Measurements from ENCODE around the gene NDRG2.
A peak's percentile ranks its signal among the peaks of the same experiment; 100 is the strongest.

The NDRG2 gene

DNA sequence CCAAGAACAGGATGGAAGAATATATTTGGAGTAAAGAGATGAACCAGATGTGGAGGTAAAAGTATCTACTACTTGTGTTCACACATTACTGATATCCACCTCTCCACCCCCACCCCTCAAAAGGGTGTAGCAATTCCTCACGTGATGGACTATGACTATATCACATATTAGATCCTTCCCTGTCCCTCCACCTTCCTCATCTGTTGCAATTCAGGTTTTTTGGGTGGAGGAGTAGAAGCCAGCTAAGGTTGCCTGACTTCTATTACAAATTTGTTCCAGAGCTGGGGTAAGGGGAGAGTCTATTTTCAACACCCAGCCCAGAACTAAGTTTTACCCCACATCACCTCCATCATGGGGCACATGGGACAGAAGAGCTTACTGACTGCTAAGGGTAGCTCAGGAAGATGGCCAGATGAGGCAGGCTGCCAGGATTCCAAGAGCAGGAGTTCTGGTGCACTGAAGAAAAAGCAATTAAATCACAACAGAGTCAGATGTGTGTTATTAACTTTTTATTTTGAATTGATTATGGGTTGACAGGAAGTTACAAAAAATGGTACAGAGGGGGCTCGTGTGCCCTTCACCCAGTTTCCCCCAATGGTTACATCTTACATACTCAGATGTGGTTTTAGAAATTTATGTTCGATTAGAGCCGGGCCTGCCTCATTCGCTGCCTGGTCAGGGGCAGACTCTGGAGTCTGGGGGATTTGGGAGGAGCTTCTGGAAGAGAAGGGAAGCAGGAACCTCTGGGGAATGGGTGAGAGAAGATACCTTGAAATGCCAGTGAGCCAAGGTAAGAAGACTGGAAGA lies 7.7 kb upstream of the NDRG2 start:
- no peaks in the 10 kb centered on the region for H3K4me1 ChIP-seq (ENCODE audit: control insufficient read depth, insufficient read depth, low read length)
- ChIA-PET POLR2A (interaction anchor here (1.6 kb wide), 1 partner anchor 13 kb away, joined by 3 read pairs; no protein-coding TSS in a partner anchor), CTCF (interaction anchor here (0.7 to 5.2 kb wide), 7 partner anchors 8 to 72 kb away, joined by 3 to 35 read pairs (median 3); no protein-coding TSS in a partner anchor)
- H3K9me3 ChIP-seq (ENCODE audit: control insufficient read depth, insufficient read depth, low read depth, low read length) = no peaks in the 10 kb centered on the region
- TF ChIP-seq ZNF529 (tag by site-specific recombination; IDR thresholded peaks at IDR 0.05; ENCODE audit: insufficient replicate concordance) (peak; percentile 96), ZNF18 (tag by site-specific recombination; IDR thresholded peaks at IDR 0.05) (no peak)
- no peak overlapping the region for H3K27ac ChIP-seq (ENCODE audit: extremely low read depth, low read depth, low read length)
- no peak overlapping the region for H3K4me3 ChIP-seq (ENCODE audit: low read depth, low read length)
- H3K36me3 ChIP-seq (ENCODE audit: control insufficient read depth in 2 of 2, insufficient read depth in 1 of 2, low read length in 2 of 2) = no peaks in the 10 kb centered on the region

DNA sequence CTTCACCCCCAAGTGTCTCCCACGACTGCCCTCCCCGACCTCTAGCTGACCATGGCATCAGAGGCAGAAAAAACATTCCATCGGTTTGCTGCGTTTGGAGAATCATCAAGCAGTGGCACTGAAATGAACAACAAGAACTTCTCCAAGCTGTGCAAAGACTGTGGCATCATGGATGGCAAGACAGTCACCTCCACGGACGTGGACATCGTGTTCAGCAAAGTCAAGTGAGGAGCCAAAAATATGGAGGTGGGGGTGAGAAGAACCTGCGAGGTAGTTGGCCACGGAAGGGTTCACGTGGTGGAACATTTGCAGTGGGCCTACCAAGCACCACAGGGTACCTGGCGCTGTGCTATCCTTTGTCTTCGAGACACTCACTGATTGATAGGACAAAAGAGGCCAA lies 5.7 kb upstream of the NDRG2 start:
- TF ChIP-seq IKZF3 (tag by site-specific recombination; IDR thresholded peaks at IDR 0.05) (no peak), ZNF26 (tag by site-specific recombination; IDR thresholded peaks at IDR 0.05) (no peak), ZBTB48 (tag by site-specific recombination; IDR thresholded peaks at IDR 0.05) (no peak), ZNF837 (tag by site-specific recombination; IDR thresholded peaks at IDR 0.05) (no peak), ZNF658 (tag by site-specific recombination; IDR thresholded peaks at IDR 0.05) (no peak), YY2 (tag by site-specific recombination; IDR thresholded peaks at IDR 0.05) (no peak), SCRT1 (tag by site-specific recombination; IDR thresholded peaks at IDR 0.05; ENCODE audit: borderline replicate concordance) (no peak), ZBTB1 (tag by site-specific recombination; IDR thresholded peaks at IDR 0.05) (no peak), ZNF362 (tag by site-specific recombination; IDR thresholded peaks at IDR 0.05) (no peak)
- no peaks in the 10 kb centered on the region for H3K9me3 ChIP-seq (ENCODE audit: control insufficient read depth, insufficient read depth, low read depth, low read length)
- H3K4me1 ChIP-seq (ENCODE audit: control insufficient read depth, insufficient read depth, low read length) = peaks cover 5% of the 10 kb centered on the region; the same call in 1 of the 2 replicates
- H3K4me3 ChIP-seq (ENCODE audit: low read depth, low read length) = no peak overlapping the region
- no peak overlapping the region for H3K27ac ChIP-seq (ENCODE audit: extremely low read depth, low read depth, low read length)
- ChIA-PET CTCF (interaction anchor here (5.2 kb wide), 1 partner anchor 15 kb away, joined by 35 read pairs; no protein-coding TSS in a partner anchor), POLR2A (no interaction called here)
- H3K36me3 ChIP-seq (ENCODE audit: control insufficient read depth in 2 of 2, insufficient read depth in 1 of 2, low read length in 2 of 2) = no peaks in the 10 kb centered on the region

GRCh38 chr14:21029917-21030316 lies 5.1 kb upstream of the NDRG2 start, which contains the start of gene TPPP2:
Gene TPPP2, plus strand, starts transcription at chr14:21030217. Its CDS starts 365 bp downstream, at chr14:21030582.
- CTCF ChIA-PET = interaction anchor here (5.2 kb wide), 1 partner anchor 15 kb away, joined by 35 read pairs; no protein-coding TSS in a partner anchor
- Histone ChIP-seq H3K4me3 (ENCODE audit: low read depth, low read length) (no peak within 1 kb of the TSS), H3K27ac (ENCODE audit: extremely low read depth, low read depth, low read length) (no peak within 1 kb of the TSS), H3K4me1 (ENCODE audit: control insufficient read depth, insufficient read depth, low read length) (peaks cover 8% of the 10 kb centered on the region; the same call in 1 of the 2 replicates), H3K36me3 (ENCODE audit: control insufficient read depth in 2 of 2, insufficient read depth in 1 of 2, low read length in 2 of 2) (no peaks in the 10 kb centered on the region), H3K9me3 (ENCODE audit: control insufficient read depth, insufficient read depth, low read depth, low read length) (no peaks in the 10 kb centered on the region)
- POLR2A ChIA-PET = no interaction called here
- no peak for TF ChIP-seq ZNF837 (tag by site-specific recombination; IDR thresholded peaks at IDR 0.05)
- no peak for TF ChIP-seq KLF16 (tag by site-specific recombination; IDR thresholded peaks at IDR 0.05)
- TF ChIP-seq ZNF521 (tag by site-specific recombination; IDR thresholded peaks at IDR 0.05) = no peak
- no peak for TF ChIP-seq ZNF768 (tag by site-specific recombination; IDR thresholded peaks at IDR 0.05)
- no peak for TF ChIP-seq ZNF626 (tag by site-specific recombination; IDR thresholded peaks at IDR 0.05)
- TF ChIP-seq ZNF530 (tag by site-specific recombination; IDR thresholded peaks at IDR 0.05; ENCODE audit: low read depth) = no peak
- TF ChIP-seq ZNF48 (tag by site-specific recombination; IDR thresholded peaks at IDR 0.05) = no peak
- TF ChIP-seq AEBP2 (tag by site-specific recombination; IDR thresholded peaks at IDR 0.05; ENCODE audit: borderline replicate concordance) = no peak
- TF ChIP-seq SETDB1 (IDR thresholded peaks at IDR 0.05; ENCODE audit: insufficient read length, low read length) = no peak
- TF ChIP-seq ZNF776 (tag by site-specific recombination; IDR thresholded peaks at IDR 0.05; ENCODE audit: borderline replicate concordance) = no peak
